Measurements from ENCODE around the gene KIRREL1.

DNA sequence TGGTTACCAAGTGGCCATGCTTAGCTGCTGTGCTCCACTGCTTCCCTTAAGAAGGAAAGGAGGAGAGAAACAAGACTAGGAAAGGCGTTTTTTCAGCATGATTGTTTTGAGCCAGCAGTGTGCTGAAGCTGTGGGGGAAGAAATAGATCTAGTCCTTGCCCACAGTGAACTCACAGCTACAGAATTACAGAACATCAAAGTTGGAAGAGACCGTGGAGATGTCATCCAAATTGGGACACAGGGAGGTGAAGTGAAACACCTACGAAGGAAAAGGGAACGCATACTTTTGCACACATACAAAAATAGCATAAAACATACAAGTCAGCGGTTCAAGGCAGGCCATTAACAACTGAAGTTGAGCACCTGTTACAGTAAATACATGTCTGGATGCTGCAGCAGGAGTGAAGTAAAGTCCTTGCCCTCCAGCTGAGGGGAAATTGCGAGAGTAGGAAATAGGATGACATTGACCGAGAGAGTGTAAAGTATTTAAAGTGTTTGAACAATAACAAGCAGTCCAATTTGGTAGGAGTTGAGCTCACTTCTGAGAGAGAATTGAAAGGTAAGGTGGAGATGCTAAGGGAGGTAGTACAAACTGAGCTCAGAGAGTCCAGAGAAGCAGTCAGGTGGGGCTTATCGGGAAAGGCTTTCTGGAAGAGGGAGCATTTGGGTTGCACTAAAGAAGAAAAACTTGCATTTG is 55.1 kb downstream of the KIRREL1 start:
- TF ChIP-seq RAD21 (conservative IDR thresholded peaks at IDR 0.05) = no peak
- TF ChIP-seq, protein P1, sequence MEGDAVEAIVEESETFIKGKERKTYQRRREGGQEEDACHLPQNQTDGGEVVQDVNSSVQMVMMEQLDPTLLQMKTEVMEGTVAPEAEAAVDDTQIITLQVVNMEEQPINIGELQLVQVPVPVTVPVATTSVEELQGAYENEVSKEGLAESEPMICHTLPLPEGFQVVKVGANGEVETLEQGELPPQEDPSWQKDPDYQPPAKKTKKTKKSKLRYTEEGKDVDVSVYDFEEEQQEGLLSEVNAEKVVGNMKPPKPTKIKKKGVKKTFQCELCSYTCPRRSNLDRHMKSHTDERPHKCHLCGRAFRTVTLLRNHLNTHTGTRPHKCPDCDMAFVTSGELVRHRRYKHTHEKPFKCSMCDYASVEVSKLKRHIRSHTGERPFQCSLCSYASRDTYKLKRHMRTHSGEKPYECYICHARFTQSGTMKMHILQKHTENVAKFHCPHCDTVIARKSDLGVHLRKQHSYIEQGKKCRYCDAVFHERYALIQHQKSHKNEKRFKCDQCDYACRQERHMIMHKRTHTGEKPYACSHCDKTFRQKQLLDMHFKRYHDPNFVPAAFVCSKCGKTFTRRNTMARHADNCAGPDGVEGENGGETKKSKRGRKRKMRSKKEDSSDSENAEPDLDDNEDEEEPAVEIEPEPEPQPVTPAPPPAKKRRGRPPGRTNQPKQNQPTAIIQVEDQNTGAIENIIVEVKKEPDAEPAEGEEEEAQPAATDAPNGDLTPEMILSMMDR (IDR thresholded peaks at IDR 0.05; ENCODE audit: poor library complexity, severe bottlenecking) = no peak
- no peak for TF ChIP-seq EP300 (conservative IDR thresholded peaks at IDR 0.05; ENCODE audit: poor library complexity, severe bottlenecking)
- TF ChIP-seq, protein P2, sequence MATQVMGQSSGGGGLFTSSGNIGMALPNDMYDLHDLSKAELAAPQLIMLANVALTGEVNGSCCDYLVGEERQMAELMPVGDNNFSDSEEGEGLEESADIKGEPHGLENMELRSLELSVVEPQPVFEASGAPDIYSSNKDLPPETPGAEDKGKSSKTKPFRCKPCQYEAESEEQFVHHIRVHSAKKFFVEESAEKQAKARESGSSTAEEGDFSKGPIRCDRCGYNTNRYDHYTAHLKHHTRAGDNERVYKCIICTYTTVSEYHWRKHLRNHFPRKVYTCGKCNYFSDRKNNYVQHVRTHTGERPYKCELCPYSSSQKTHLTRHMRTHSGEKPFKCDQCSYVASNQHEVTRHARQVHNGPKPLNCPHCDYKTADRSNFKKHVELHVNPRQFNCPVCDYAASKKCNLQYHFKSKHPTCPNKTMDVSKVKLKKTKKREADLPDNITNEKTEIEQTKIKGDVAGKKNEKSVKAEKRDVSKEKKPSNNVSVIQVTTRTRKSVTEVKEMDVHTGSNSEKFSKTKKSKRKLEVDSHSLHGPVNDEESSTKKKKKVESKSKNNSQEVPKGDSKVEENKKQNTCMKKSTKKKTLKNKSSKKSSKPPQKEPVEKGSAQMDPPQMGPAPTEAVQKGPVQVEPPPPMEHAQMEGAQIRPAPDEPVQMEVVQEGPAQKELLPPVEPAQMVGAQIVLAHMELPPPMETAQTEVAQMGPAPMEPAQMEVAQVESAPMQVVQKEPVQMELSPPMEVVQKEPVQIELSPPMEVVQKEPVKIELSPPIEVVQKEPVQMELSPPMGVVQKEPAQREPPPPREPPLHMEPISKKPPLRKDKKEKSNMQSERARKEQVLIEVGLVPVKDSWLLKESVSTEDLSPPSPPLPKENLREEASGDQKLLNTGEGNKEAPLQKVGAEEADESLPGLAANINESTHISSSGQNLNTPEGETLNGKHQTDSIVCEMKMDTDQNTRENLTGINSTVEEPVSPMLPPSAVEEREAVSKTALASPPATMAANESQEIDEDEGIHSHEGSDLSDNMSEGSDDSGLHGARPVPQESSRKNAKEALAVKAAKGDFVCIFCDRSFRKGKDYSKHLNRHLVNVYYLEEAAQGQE (IDR thresholded peaks at IDR 0.05; ENCODE audit: borderline replicate concordance) = no peak
- TF ChIP-seq EZH2 (IDR thresholded peaks at IDR 0.05; ENCODE audit: borderline replicate concordance, insufficient read depth, low read length, poor library complexity, severe bottlenecking) = no peak
- TF ChIP-seq TAF1 (IDR thresholded peaks at IDR 0.05; ENCODE audit: low read depth) = no peak
- no peak for TF ChIP-seq MXI1 (conservative IDR thresholded peaks at IDR 0.05; ENCODE audit: poor library complexity, severe bottlenecking)

Data from neural cell (in vitro differentiated cells).